HepG2 (cell line): ENCODE measurements around the gene FLVCR1.

Experiments
- AFF4 ChIP-seq: sonication (generic); formaldehyde crosslinking; IDR thresholded peaks from 2 replicates; pipeline ENCODE4 v1.4.0; 2020; ENCODE audit warnings: missing genetic modification reagents
- EZH2 ChIP-seq: conservative IDR thresholded peaks from 2 replicates; pipeline ENCODE4 v1.6.1; 2012; ENCODE audit warnings: mild to moderate bottlenecking, low read depth, low read length, moderate library complexity
- HNF4A ChIP-seq: sonication (generic); formaldehyde crosslinking; IDR thresholded peaks from 2 replicates; pipeline ENCODE4 v1.4.0; 2020; ENCODE audit warnings: missing genetic modification reagents
- NFYB ChIP-seq: sonication (generic); formaldehyde crosslinking; IDR thresholded peaks from 2 replicates; pipeline ENCODE4 v1.4.0; 2020; ENCODE audit warnings: missing genetic modification reagents
- SIN3A ChIP-seq: IDR thresholded peaks from 2 replicates; pipeline ENCODE4 v1.6.1; 2011; ENCODE audit warnings: low read depth, mild to moderate bottlenecking, control low read depth, low read length, borderline replicate concordance
- SP5 ChIP-seq: IDR thresholded peaks from 2 replicates; pipeline ENCODE4 v1.6.1; 2016; ENCODE audit warnings: low read depth, borderline replicate concordance

- TF ChIP-seq AFF4 (CRISPR knock-in tag) (no peak), SIN3A (no peak), SP5 (no peak), HNF4A (CRISPR knock-in tag) (no peak), EZH2 (no peak), NFYB (CRISPR knock-in tag) (no peak)
These were observed 58.5 kb downstream of the FLVCR1 start for GRCh38 chr1:212916481-212917133.
